Stimulated activated CD4-positive, alpha-beta T cell treated with anti-CD3 and anti-CD28 coated beads, Interleukin-4, amount 100 ng/mL, for 1 hour (primary cell): ENCODE results near the gene ADAMTS7.
"Not testable (repeated sequence)": the region's sequence is repeated elsewhere in the genome, so short reads cannot be mapped to it uniquely, and the experiment has no call there.

ENCODE experiments used
- DNase-seq: peaks from one replicate; pipeline ENCODE4 v3.0.0-alpha.2; 2020

ADAMTS7 gene

GRCh38 chr15:78750566-78750965 is 60.7 kb downstream of the ADAMTS7 start:
- no peak for DNase-seq

GRCh38 chr15:78749831-78750230 is 61.4 kb downstream of the ADAMTS7 start:
- DNase-seq: no peak

- not testable (repeated sequence) for DNase-seq
These were observed 63.4 kb downstream of the ADAMTS7 start for GRCh38 chr15:78747877-78748276.

- DNase-seq: not testable (repeated sequence)
These were observed 69.6 kb downstream of the ADAMTS7 start for GRCh38 chr15:78741674-78742073.

GRCh38 chr15:78740904-78741274 is 70.4 kb downstream of the ADAMTS7 start:
- DNase-seq: no peak

- peak; percentile 65 for DNase-seq
These were observed 71.0 kb downstream of the ADAMTS7 start for GRCh38 chr15:78739996-78740903.

- DNase-seq: no peak
These were observed 72.1 kb downstream of the ADAMTS7 start for GRCh38 chr15:78739206-78739605.

- DNase-seq: peak; percentile 46
These were observed 73.2 kb downstream of the ADAMTS7 start for GRCh38 chr15:78737931-78738558.

GRCh38 chr15:78737187-78737820 is 74.0 kb downstream of the ADAMTS7 start:
- no peak for DNase-seq

GRCh38 chr15:78736286-78736685 is 75.0 kb downstream of the ADAMTS7 start:
- DNase-seq: not testable (repeated sequence)

GRCh38 chr15:78734451-78735064 is 76.7 kb downstream of the ADAMTS7 start:
- DNase-seq: no peak

- no peak for DNase-seq
These were observed 78.6 kb downstream of the ADAMTS7 start for GRCh38 chr15:78732634-78733033.

- no peak for DNase-seq
These were observed 80.3 kb downstream of the ADAMTS7 start for GRCh38 chr15:78730955-78731354.

GRCh38 chr15:78728427-78728826 is 82.8 kb downstream of the ADAMTS7 start:
- not testable (repeated sequence) for DNase-seq

- no peak for DNase-seq
These were observed 83.7 kb downstream of the ADAMTS7 start for GRCh38 chr15:78727561-78727960.

GRCh38 chr15:78726870-78727551 is 84.3 kb downstream of the ADAMTS7 start:
- no peak for DNase-seq

- not testable (repeated sequence) for DNase-seq
These were observed 91.3 kb downstream of the ADAMTS7 start for GRCh38 chr15:78719819-78720450.

- no peak for DNase-seq
These were observed 92.4 kb downstream of the ADAMTS7 start for GRCh38 chr15:78718837-78719236.

GRCh38 chr15:78717956-78718656 is 93.2 kb downstream of the ADAMTS7 start:
- no peak for DNase-seq

- DNase-seq: no peak
These were observed 94.6 kb downstream of the ADAMTS7 start for GRCh38 chr15:78716651-78717050.

- no peak for DNase-seq
These were observed 95.3 kb downstream of the ADAMTS7 start for GRCh38 chr15:78715930-78716329.

GRCh38 chr15:78715434-78715833 is 95.8 kb downstream of the ADAMTS7 start:
- no peak for DNase-seq
